GM06990 (cell line): ENCODE measurements around the gene HCN1.

Experiments used
- DNase-seq: peaks from one replicate; pipeline ENCODE4 v3.0.0-alpha.2; 2011; ENCODE audit not compliant: insufficient read length; ENCODE audit errors: extremely low read depth
- H3K27me3 ChIP-seq: replicated peaks from 2 replicates; pipeline ENCODE4 v1.6.0; 2011; ENCODE audit warnings: low read length; ENCODE audit not compliant: control insufficient read depth, insufficient read depth
- H3K36me3 ChIP-seq: 2 replicates; pipeline ENCODE4 v1.5.1; 2011; ENCODE audit warnings: low read length; ENCODE audit not compliant: control insufficient read depth, insufficient read depth
- H3K4me3 ChIP-seq: replicated peaks from 2 replicates; pipeline ENCODE4 v1.5.1; 2011; ENCODE audit warnings: low read depth, mild to moderate bottlenecking, control low read depth, low read length
- CTCF ChIP-seq: IDR thresholded peaks from 2 replicates; pipeline ENCODE4 v1.5.1; 2011; ENCODE audit warnings: low read length, control low read depth, mild to moderate bottlenecking, inconsistent platforms; ENCODE audit not compliant: insufficient read depth, poor library complexity, severe bottlenecking

HCN1 gene

GRCh38 chr5:45252978-45253377 is 443.2 kb downstream of the HCN1 start:
- Histone ChIP-seq H3K4me3 (no peak overlapping the region), H3K36me3 (no peaks in the 10 kb centered on the region), H3K27me3 (no peaks in the 10 kb centered on the region)
- no peak for TF ChIP-seq CTCF
- no peak for DNase-seq

- Histone ChIP-seq H3K27me3 (no peaks in the 10 kb centered on the region), H3K4me3 (no peak overlapping the region), H3K36me3 (no peaks in the 10 kb centered on the region)
- TF ChIP-seq CTCF, result no peak
- DNase-seq, result no peak
These were observed 443.6 kb downstream of the HCN1 start for GRCh38 chr5:45252541-45252940.

GRCh38 chr5:45225571-45226031 is 470.6 kb downstream of the HCN1 start:
- no peaks in the 10 kb centered on the region for H3K27me3 ChIP-seq
- no peak for DNase-seq
- H3K4me3 ChIP-seq, result no peak overlapping the region
- no peak for TF ChIP-seq CTCF
- no peaks in the 10 kb centered on the region for H3K36me3 ChIP-seq

- H3K4me3 ChIP-seq, result no peak overlapping the region
- no peak for TF ChIP-seq CTCF
- H3K36me3 ChIP-seq, result no peaks in the 10 kb centered on the region
- no peaks in the 10 kb centered on the region for H3K27me3 ChIP-seq
- no peak for DNase-seq
These were observed 490.7 kb downstream of the HCN1 start for GRCh38 chr5:45205403-45205961.
